ENCODE data around the gene C16orf96. TPM values are rescaled to one million over a fixed set of nuclear protein-coding genes. Genes with fewer than 3 reads are reported as not detected.

C16orf96 gene
- total RNA-seq, 1 donor from 2014 or later: not detected

DNA sequence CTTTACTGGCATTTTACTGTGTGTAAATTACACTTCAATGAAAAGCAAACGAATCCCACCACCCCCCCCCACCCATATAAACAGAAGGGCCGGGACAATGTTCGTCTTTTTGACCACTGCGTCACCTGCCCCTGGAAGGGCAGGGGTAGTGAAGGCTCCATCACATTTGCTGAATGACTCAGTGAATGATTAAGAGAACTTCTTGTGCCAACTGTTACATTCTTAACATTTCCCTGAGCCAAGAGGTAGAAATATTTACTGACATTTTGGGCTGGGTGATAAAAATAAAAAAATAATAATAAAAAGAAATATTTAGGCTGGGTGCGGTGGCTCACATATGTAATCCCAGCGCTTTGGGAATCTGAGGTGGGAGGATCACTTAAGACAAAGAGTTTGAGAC lies 24.1 kb downstream of the C16orf96 start:
- Mint-ChIP-seq H3K4me3 (ENCODE audit: low read depth) (no peak overlapping the region), H3K27me3 (ENCODE audit: low read depth) (no peaks in the 10 kb centered on the region), H3K27ac (no peak overlapping the region), H3K36me3 (ENCODE audit: low read depth) (no peaks in the 10 kb centered on the region), H3K9me3 (no peaks in the 10 kb centered on the region), H3K4me1 (ENCODE audit: low read depth) (no peaks in the 10 kb centered on the region)
- no peak for DNase-seq (ENCODE audit: low spot score)
- intact Hi-C loops (cut with micrococcal nuclease): no loop called here

DNA sequence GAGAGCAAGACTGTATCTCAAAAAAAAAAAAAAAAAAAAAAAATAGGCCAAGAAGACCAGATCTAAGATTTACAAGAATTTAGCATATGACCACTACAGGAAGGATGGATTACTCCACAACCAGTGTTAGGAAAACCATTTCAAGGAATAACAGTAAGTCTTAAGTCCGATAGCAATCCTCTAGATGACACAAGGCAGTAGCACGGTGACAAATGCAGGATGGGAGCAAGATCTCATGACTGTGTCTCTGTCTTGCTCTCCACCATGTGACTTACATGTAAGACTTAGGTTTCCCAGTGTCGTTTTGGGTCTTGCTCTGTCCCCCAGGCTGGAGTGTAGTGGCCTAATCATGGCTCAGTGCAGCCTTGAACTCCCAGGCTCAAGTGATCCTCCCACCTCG lies 27.8 kb downstream of the C16orf96 start:
- no peaks in the 10 kb centered on the region for H3K9me3 Mint-ChIP-seq
- H3K36me3 Mint-ChIP-seq (ENCODE audit: low read depth): no peaks in the 10 kb centered on the region
- H3K27me3 Mint-ChIP-seq (ENCODE audit: low read depth): peaks cover 11% of the 10 kb centered on the region
- intact Hi-C loops (cut with micrococcal nuclease): no loop called here
- H3K27ac Mint-ChIP-seq: no peak overlapping the region
- no peak for DNase-seq (ENCODE audit: low spot score)
- H3K4me1 Mint-ChIP-seq (ENCODE audit: low read depth): peaks cover 4% of the 10 kb centered on the region
- H3K4me3 Mint-ChIP-seq (ENCODE audit: low read depth): no peak overlapping the region

DNA sequence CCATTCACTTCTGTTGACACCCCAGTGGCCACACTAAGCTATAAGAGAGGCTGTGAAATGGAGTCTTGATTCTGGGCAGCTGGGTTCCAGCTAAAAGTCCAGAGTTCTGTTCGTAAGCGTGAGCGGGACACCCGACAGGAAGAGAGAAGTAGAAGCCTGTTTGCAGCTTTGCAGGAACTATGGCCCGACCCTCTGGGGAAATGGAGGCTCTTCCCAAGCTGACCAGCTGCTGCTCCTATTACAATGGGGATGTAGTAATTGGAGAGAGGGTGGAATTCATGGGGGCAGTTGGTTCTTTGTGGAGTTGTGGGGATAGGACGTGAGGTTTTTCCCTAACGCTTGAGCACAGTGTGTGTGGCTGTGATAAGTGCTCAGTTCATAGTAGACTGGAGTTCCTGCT lies 30.2 kb downstream of the C16orf96 start:
- Mint-ChIP-seq H3K27ac (no peak overlapping the region), H3K36me3 (ENCODE audit: low read depth) (no peaks in the 10 kb centered on the region), H3K27me3 (ENCODE audit: low read depth) (peaks cover 11% of the 10 kb centered on the region), H3K9me3 (no peaks in the 10 kb centered on the region), H3K4me1 (ENCODE audit: low read depth) (peaks cover 4% of the 10 kb centered on the region), H3K4me3 (ENCODE audit: low read depth) (no peak overlapping the region)
- no peak for DNase-seq (ENCODE audit: low spot score)
- intact Hi-C loops (cut with micrococcal nuclease): no loop called here

DNA sequence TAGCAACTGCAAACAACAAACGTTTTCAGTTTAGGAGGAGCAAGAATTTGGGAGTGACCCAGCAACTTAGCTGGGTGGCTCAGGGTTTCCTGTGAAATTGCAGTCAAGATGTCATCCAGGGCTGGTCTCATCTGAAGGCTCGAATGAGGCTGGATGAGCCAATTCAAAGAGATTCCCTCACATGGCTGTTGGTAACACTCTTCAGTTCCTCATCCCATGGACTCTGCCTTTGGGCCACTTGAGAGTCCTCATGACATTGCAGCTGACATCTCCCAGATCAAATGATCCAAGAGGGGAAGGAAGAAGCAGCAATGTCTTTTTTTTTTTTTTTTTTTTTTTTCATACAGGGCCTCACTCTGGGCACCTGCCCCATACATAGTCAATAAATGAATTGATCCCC lies 32.2 kb downstream of the C16orf96 start:
- Mint-ChIP-seq H3K4me3 (ENCODE audit: low read depth) (no peak overlapping the region), H3K27me3 (ENCODE audit: low read depth) (peaks cover 11% of the 10 kb centered on the region), H3K27ac (no peak overlapping the region), H3K4me1 (ENCODE audit: low read depth) (peaks cover 4% of the 10 kb centered on the region), H3K36me3 (ENCODE audit: low read depth) (no peaks in the 10 kb centered on the region), H3K9me3 (no peaks in the 10 kb centered on the region)
- intact Hi-C loops (cut with micrococcal nuclease): no loop called here
- no peak for DNase-seq (ENCODE audit: low spot score)

DNA sequence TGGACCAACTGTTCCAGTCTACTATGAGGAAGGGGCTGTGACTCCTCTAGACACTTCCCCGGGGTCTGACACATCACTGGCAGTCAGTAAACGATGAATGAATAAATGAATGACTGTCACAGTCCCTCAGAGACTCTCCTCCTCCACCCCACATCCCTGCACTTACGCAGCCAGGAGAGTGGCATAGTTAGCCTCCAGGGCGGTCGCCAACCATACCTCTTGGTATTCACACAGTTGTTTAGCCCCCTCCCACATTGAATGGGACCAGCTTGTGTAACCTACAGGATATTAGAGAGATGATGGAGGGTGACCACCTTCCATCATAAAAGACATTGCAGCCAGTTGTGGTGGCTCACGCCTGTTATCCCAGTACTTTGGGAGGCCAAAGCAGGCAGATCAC lies 32.8 kb downstream of the C16orf96 start:
- no peak for DNase-seq (ENCODE audit: low spot score)
- Mint-ChIP-seq H3K36me3 (ENCODE audit: low read depth) (no peaks in the 10 kb centered on the region), H3K27ac (no peak overlapping the region), H3K9me3 (no peaks in the 10 kb centered on the region), H3K27me3 (ENCODE audit: low read depth) (peaks cover 11% of the 10 kb centered on the region), H3K4me1 (ENCODE audit: low read depth) (peaks cover 4% of the 10 kb centered on the region), H3K4me3 (ENCODE audit: low read depth) (no peak overlapping the region)
- intact Hi-C loops (cut with micrococcal nuclease): no loop called here

DNA sequence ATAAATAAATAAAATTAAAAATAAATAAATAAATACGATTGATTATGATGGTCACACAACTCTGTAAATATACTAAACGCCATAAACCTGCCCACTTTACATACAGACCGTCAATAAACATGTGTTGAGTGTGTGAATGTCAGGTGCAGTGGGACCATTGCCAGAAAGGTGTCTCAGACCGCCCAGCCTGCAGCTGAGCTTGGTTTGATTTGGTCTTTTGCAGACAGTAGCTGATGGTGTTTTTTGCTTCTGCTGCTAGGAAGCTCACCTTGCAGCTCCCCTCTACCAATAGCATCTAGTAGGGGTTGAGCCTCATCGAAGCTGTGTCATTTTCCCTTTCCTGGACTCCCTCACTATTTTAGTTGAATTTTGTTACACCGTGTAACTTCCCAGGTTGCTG lies 35.1 kb downstream of the C16orf96 start:
- no peak overlapping the region for H3K4me3 Mint-ChIP-seq (ENCODE audit: low read depth)
- H3K9me3 Mint-ChIP-seq: no peaks in the 10 kb centered on the region
- no peaks in the 10 kb centered on the region for H3K4me1 Mint-ChIP-seq (ENCODE audit: low read depth)
- no peak overlapping the region for H3K27ac Mint-ChIP-seq
- no peaks in the 10 kb centered on the region for H3K36me3 Mint-ChIP-seq (ENCODE audit: low read depth)
- H3K27me3 Mint-ChIP-seq (ENCODE audit: low read depth): peaks cover 7% of the 10 kb centered on the region
- intact Hi-C loops (cut with micrococcal nuclease): no loop called here
- no peak for DNase-seq (ENCODE audit: low spot score)

DNA sequence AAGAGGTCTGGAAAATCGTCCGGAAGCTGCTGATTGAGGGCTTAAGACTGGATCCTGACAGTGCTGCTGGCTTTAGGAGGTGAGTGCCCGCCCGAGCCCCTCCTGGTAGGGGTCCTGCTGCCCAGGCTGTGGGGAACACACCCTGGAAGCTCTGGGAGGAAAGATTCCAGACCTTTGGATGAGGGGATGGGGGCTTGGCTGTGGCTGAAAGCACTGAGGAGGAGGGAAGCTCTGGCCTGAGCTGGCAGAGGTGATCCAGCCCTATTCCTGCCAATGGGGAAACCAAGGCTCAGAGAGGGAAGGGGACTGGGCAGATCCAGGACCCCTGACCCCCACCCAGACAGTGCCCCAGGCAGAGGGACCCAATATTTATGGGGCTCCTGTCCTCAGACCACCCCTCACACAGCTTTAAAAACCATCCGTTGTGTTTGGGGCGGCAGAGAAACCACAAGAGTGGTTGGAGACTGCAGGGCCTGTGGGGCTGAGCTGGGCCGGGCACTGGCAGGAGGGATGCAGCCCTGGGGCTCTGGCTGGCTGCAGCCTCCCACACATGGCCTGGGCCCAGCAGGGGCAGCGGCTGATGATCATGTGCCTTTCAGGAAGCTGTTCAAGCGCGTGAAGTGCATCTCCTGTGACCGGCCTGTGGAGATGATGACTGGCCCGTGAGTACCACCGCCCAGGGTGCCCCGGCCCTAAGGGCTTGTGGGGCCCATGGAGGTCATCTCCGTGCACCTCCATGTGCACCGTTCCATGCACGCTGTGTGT lies 35.7 kb downstream of the C16orf96 start:
- Mint-ChIP-seq H3K4me1 (ENCODE audit: low read depth) (no peaks in the 10 kb centered on the region), H3K36me3 (ENCODE audit: low read depth) (no peaks in the 10 kb centered on the region), H3K27me3 (ENCODE audit: low read depth) (peaks cover 2% of the 10 kb centered on the region), H3K4me3 (ENCODE audit: low read depth) (no peak overlapping the region), H3K27ac (no peak overlapping the region), H3K9me3 (no peaks in the 10 kb centered on the region)
- no peak for DNase-seq (ENCODE audit: low spot score)
- intact Hi-C loops (cut with micrococcal nuclease): no loop called here

DNA sequence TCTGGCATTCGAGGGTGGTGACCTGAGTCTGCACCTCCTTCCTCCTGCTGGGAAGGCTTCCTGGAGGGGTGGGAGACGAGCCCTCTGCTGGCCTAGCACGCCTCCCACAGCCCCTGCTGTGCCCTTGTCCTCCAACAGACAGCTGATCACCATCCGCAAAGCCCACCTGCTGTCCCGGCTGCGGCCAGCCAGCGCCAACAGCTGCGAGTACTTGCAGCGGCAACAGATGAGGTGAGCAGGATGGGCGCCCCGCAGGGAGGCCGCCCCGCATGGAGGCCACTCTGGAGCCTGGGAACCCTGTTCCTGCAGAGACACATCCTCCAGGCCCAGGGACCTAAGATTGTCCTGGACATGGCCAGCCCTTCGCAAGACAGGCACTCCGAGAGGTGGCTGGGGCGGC lies 36.9 kb downstream of the C16orf96 start:
- no peaks in the 10 kb centered on the region for H3K4me1 Mint-ChIP-seq (ENCODE audit: low read depth)
- no peaks in the 10 kb centered on the region for H3K9me3 Mint-ChIP-seq
- no peaks in the 10 kb centered on the region for H3K36me3 Mint-ChIP-seq (ENCODE audit: low read depth)
- H3K4me3 Mint-ChIP-seq (ENCODE audit: low read depth): no peak overlapping the region
- no peak for DNase-seq (ENCODE audit: low spot score)
- intact Hi-C loops (cut with micrococcal nuclease): no loop called here
- H3K27me3 Mint-ChIP-seq (ENCODE audit: low read depth): peaks cover 2% of the 10 kb centered on the region
- H3K27ac Mint-ChIP-seq: no peak overlapping the region

DNA sequence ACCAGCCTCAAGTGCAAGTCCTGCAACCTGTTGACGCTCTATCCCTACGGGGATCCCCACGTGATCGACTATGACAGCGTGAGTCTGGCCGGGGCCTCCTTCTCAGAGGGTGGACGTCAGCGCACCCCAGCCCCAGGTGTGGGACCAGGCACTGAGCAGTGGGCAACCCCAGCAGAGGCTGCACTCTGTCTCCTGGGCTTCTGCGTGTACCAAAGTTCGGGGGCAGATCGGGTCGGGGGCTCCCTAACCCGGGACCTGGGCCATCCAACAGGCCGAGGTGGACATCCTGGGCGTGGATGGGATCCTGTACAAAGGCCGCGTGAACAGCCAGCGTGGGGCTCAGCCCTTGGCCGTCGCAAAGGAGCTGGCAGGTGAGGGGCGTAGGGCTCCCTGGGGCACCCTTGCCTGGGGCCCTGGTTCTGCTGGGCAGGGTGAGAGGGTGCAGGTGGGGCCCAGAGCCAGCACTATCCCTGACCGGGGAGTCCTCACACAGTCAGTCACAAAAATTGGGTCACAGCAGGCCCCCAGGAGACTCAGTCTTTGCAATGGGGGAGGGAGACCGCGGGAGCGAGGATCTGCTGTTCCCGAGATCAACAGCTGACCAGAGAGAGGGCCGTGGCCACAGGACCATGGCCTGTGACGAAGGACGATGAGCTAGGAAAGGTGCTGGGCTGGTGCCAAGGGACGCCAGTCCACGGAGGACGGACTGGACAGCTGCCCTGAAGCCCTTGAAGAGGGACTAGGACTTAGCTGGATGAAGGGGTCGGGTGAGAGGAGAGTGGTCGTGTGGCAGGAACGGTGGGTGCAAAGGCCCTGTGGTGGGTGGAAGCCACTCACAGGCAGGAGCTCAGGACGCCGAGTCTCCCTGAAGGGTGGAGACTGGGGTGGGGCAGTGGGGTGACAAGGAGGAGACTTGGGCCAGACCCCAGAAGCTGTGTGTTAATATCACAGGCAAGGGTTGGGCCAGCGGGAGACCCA lies 38.6 kb downstream of the C16orf96 start:
- H3K36me3 Mint-ChIP-seq (ENCODE audit: low read depth): no peaks in the 10 kb centered on the region
- DNase-seq (ENCODE audit: low spot score): no peak
- H3K27me3 Mint-ChIP-seq (ENCODE audit: low read depth): peaks cover 2% of the 10 kb centered on the region
- H3K4me3 Mint-ChIP-seq (ENCODE audit: low read depth): no peak overlapping the region
- H3K27ac Mint-ChIP-seq: no peak overlapping the region
- intact Hi-C loops (cut with micrococcal nuclease): no loop called here
- H3K4me1 Mint-ChIP-seq (ENCODE audit: low read depth): no peaks in the 10 kb centered on the region
- no peaks in the 10 kb centered on the region for H3K9me3 Mint-ChIP-seq

DNA sequence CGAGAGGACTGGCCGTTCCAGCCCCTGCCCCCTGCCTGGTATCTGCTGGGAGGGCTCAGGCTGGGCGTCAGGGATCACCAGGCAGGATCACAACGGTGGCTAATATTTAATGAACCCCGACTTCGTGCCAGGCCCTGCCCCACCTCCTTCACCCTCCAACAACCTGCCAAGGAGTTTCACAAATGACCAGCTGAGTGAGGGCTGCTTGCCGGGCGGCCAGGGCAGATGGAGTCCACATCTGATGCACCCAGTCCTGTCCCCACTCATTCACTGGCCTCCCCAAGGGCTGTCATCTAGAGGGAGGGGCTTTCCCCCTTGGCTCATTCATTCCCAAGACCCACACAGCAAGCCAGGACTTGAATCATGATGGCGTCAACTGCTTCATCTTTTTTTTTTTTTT lies 41.0 kb downstream of the C16orf96 start:
- intact Hi-C loops (cut with micrococcal nuclease): no loop called here
- peaks cover 2% of the 10 kb centered on the region for H3K27me3 Mint-ChIP-seq (ENCODE audit: low read depth)
- H3K27ac Mint-ChIP-seq: no peak overlapping the region
- no peaks in the 10 kb centered on the region for H3K4me1 Mint-ChIP-seq (ENCODE audit: low read depth)
- H3K4me3 Mint-ChIP-seq (ENCODE audit: low read depth): no peak overlapping the region
- H3K36me3 Mint-ChIP-seq (ENCODE audit: low read depth): no peaks in the 10 kb centered on the region
- H3K9me3 Mint-ChIP-seq: no peaks in the 10 kb centered on the region
- DNase-seq (ENCODE audit: low spot score): no peak

DNA sequence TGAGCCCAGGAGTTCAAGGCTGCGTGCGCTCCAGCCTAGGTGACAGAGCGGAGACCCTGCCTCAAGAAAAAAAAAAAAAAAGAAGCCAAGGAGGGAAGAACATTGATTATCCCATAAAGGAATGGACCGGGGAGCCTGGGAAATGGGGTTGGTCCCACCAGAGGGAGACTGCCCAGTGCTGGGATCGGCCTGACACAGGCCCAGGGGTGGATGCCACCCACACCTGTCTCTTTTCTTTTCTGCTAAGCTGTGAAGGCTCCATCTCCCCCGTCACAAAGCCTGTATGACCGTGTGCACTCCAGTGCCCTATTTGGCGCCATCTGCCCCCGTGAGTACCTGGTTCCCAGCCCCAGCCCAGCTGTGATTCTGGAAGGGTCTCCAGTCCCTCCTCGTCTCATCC lies 42.9 kb downstream of the C16orf96 start:
- no peak for DNase-seq (ENCODE audit: low spot score)
- intact Hi-C loops (cut with micrococcal nuclease): no loop called here
- Mint-ChIP-seq H3K27me3 (ENCODE audit: low read depth) (peaks cover 2% of the 10 kb centered on the region), H3K36me3 (ENCODE audit: low read depth) (no peaks in the 10 kb centered on the region), H3K4me3 (ENCODE audit: low read depth) (no peak overlapping the region), H3K9me3 (no peaks in the 10 kb centered on the region), H3K27ac (no peak overlapping the region), H3K4me1 (ENCODE audit: low read depth) (no peaks in the 10 kb centered on the region)

DNA sequence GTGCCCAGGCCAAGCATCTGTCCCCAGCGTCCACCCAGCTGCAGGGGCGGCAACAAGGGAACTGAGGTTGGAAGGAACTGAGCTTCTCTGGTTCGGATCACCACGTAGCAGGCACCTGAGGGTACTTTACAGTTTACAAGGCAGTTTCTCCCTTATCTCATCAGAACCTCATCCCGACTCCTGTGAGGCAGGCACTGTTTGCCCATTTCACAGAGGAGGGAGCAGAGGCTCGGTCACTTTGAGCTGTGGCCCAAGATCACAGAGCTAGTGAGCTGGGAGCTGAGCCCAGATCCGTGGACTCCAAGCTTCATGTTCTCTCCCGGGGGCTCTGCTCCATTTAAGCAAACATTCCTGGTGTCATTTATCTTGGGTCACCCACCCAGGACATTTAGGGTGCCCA lies 43.4 kb downstream of the C16orf96 start:
- H3K4me3 Mint-ChIP-seq (ENCODE audit: low read depth): no peak overlapping the region
- H3K27me3 Mint-ChIP-seq (ENCODE audit: low read depth): peaks cover 2% of the 10 kb centered on the region
- no peak for DNase-seq (ENCODE audit: low spot score)
- no peaks in the 10 kb centered on the region for H3K9me3 Mint-ChIP-seq
- intact Hi-C loops (cut with micrococcal nuclease): no loop called here
- no peaks in the 10 kb centered on the region for H3K4me1 Mint-ChIP-seq (ENCODE audit: low read depth)
- no peaks in the 10 kb centered on the region for H3K36me3 Mint-ChIP-seq (ENCODE audit: low read depth)
- no peak overlapping the region for H3K27ac Mint-ChIP-seq
